ENCODE results near the gene SEMA3E. TPM values are rescaled to one million over a fixed set of nuclear protein-coding genes. Genes with fewer than 3 reads are reported as not detected.

The SEMA3E gene
- total RNA-seq, 6 experiments from 2014 or later = not detected

DNA sequence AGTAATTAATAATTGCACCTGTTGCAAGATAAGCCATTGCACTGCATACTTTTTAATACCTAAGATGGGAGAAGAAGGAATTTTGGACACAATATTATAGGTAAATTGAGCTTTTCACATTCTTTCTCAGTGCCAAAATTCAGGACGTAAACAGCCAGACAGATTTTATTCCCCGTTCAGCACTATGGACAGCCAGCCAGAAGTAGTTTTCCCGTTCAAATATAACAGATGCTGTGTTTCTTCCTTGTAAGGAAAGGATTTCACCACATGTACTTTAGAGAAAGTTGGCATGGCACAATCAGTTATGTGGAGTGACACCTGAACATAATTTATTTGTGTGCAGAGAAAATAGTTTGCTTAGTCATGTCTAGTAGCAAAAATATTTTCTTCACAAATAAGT is 34.8 kb downstream of the SEMA3E start:
- Mint-ChIP-seq H3K4me1 (ENCODE audit: low read depth) (no peaks in the 10 kb centered on the region), H3K27me3 (ENCODE audit: insufficient read depth) (no peaks in the 10 kb centered on the region), H3K36me3 (ENCODE audit: low read depth) (no peaks in the 10 kb centered on the region), H3K27ac (no peak overlapping the region), H3K4me3 (no peak overlapping the region), H3K9me3 (no peaks in the 10 kb centered on the region; the same call in 1 of the 2 replicates)
- TF ChIP-seq, protein P1, sequence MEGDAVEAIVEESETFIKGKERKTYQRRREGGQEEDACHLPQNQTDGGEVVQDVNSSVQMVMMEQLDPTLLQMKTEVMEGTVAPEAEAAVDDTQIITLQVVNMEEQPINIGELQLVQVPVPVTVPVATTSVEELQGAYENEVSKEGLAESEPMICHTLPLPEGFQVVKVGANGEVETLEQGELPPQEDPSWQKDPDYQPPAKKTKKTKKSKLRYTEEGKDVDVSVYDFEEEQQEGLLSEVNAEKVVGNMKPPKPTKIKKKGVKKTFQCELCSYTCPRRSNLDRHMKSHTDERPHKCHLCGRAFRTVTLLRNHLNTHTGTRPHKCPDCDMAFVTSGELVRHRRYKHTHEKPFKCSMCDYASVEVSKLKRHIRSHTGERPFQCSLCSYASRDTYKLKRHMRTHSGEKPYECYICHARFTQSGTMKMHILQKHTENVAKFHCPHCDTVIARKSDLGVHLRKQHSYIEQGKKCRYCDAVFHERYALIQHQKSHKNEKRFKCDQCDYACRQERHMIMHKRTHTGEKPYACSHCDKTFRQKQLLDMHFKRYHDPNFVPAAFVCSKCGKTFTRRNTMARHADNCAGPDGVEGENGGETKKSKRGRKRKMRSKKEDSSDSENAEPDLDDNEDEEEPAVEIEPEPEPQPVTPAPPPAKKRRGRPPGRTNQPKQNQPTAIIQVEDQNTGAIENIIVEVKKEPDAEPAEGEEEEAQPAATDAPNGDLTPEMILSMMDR (IDR thresholded peaks at IDR 0.05) = no peak
- DNase-seq = no peak

DNA sequence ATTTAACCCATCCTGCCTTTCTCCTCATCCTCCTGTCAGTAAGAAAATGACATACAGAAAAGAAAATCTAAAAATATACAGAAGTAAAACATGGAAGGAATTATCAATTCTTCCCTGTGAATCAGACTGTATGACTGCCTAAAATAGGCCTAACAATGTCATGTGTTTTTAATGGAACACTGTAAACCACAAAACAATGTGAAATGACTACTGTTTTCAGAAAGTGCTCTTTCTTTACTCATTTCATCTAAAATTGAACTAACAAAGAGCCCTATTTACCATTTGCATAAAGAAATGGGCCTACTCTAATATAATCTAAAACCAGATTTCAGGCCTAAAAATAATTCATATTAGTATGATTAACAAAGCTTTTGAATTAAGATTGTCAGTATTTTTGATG is 35.7 kb downstream of the SEMA3E start:
- TF ChIP-seq, protein P1 (IDR thresholded peaks at IDR 0.05) = no peak
- no peaks in the 10 kb centered on the region for H3K4me1 Mint-ChIP-seq (ENCODE audit: low read depth)
- H3K9me3 Mint-ChIP-seq = no peaks in the 10 kb centered on the region; the same call in 1 of the 2 replicates
- H3K4me3 Mint-ChIP-seq = no peak overlapping the region
- H3K36me3 Mint-ChIP-seq (ENCODE audit: low read depth) = no peaks in the 10 kb centered on the region
- DNase-seq = no peak
- no peaks in the 10 kb centered on the region for H3K27me3 Mint-ChIP-seq (ENCODE audit: insufficient read depth)
- H3K27ac Mint-ChIP-seq = no peak overlapping the region

DNA sequence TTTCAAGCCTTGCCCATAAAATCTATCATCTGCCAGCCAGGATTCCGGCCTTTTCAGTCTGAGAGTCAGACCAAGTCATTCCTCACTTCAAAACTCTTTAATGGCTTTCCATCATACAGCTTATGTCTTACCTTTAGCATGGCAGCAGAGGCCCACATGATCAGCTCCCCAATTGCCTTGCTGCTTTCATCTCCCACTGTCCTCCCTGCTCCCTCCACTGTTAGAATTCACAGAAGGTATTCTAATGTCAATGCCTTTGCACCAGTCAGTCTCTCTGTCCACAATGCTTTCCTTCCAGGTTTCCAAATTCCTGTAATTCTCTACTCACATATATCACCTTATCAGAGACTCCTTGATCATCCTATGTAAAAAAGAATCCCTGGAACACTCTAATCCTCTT is 37.2 kb downstream of the SEMA3E start:
- TF ChIP-seq, protein P1 (IDR thresholded peaks at IDR 0.05) = no peak
- H3K27me3 Mint-ChIP-seq (ENCODE audit: insufficient read depth) = no peaks in the 10 kb centered on the region
- H3K27ac Mint-ChIP-seq = no peak overlapping the region
- H3K36me3 Mint-ChIP-seq (ENCODE audit: low read depth) = no peaks in the 10 kb centered on the region
- H3K9me3 Mint-ChIP-seq = peaks cover 4% of the 10 kb centered on the region; the same call in 1 of the 2 replicates
- DNase-seq = no peak
- no peaks in the 10 kb centered on the region for H3K4me1 Mint-ChIP-seq (ENCODE audit: low read depth)
- no peak overlapping the region for H3K4me3 Mint-ChIP-seq

DNA sequence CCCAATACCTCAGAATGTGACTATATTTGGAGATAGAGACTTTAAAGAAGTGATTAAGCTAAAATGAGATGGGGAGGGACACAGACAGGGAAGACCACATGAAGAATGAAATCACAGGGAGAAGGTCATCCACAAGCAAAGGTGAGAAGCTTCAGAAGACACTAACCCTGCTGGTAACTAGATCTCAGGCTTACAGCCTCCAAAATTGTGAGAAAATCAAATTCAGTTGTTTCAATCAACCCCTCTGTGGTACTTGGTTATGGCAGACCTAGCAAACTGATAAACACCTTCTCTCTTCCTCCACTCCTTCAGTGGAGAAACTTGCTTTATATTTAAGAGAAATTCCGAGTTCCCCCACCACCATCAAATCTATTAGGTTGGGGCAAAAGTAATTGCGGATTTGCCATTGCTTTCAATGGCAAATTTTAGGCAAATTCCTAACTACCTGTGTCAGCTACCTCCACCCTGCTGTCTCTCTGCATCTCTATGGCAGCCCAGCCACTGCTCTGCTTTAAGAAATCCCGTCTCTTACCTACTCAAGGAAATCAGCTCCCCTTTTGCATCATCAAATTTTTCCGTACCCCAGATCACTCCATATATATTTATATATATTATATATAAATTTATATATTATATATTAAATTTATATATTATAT is 38.2 kb downstream of the SEMA3E start:
- no peak for DNase-seq
- Mint-ChIP-seq H3K4me3 (no peak overlapping the region), H3K36me3 (ENCODE audit: low read depth) (no peaks in the 10 kb centered on the region), H3K27me3 (ENCODE audit: insufficient read depth) (no peaks in the 10 kb centered on the region), H3K9me3 (peaks cover 9% of the 10 kb centered on the region), H3K4me1 (ENCODE audit: low read depth) (no peaks in the 10 kb centered on the region), H3K27ac (no peak overlapping the region)
- TF ChIP-seq, protein P1 (IDR thresholded peaks at IDR 0.05) = no peak

DNA sequence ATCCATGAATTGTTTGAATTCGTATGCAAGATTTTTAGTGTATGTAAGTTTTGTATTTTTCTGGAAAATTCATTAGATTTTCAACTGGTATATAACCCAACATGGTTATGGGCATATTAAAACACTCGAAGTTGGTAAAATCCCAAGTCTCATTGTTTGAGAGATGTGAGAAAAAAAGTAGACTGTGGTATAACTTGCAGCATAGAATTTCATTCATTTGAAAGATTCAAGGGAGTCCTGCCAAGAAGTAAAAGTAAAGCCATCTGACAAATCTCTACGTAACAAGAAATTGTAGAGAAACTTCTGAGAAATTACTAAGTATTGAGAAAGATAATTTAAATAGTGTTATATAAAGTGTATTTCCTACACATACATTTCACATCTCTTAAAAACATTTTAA is 40.2 kb downstream of the SEMA3E start:
- Mint-ChIP-seq H3K9me3 (peaks cover 11% of the 10 kb centered on the region), H3K27me3 (ENCODE audit: insufficient read depth) (no peaks in the 10 kb centered on the region), H3K4me3 (no peak overlapping the region), H3K36me3 (ENCODE audit: low read depth) (no peaks in the 10 kb centered on the region), H3K4me1 (ENCODE audit: low read depth) (no peaks in the 10 kb centered on the region), H3K27ac (no peak overlapping the region)
- no peak for DNase-seq
- TF ChIP-seq, protein P1 (IDR thresholded peaks at IDR 0.05) = no peak

Data from HFFc6 (cell line).